ENCODE results near the gene HDLBP.
A peak's percentile ranks its signal among the peaks of the same experiment; 100 is the strongest.

The HDLBP gene

GRCh38 chr2:241275504-241275903, 40.0 kb downstream of the HDLBP start:
- no peak for TF ChIP-seq CTCF (IDR thresholded peaks at IDR 0.05)
- peaks cover 45% of the 10 kb centered on the region for H3K36me3 Mint-ChIP-seq (ENCODE audit: low read depth)

GRCh38 chr2:241274127-241274526, 41.3 kb downstream of the HDLBP start:
- H3K36me3 Mint-ChIP-seq (ENCODE audit: low read depth), result peaks cover 47% of the 10 kb centered on the region
- H3K27ac Mint-ChIP-seq, result peak overlapping the region; percentile 4
- H3K4me1 Mint-ChIP-seq, result peaks cover 41% of the 10 kb centered on the region
- no peak for TF ChIP-seq CTCF (IDR thresholded peaks at IDR 0.05)
- no peak overlapping the region for H3K4me3 Mint-ChIP-seq
- peaks cover 35% of the 10 kb centered on the region for H3K9me3 Mint-ChIP-seq
- no peak for DNase-seq
- no peaks in the 10 kb centered on the region for H3K27me3 Mint-ChIP-seq (ENCODE audit: low read depth, poor library complexity)

More at GRCh38 chr2:241275504-241275903, 40.0 kb downstream of the HDLBP start:
- H3K9me3 Mint-ChIP-seq, result peaks cover 35% of the 10 kb centered on the region
- peaks cover 36% of the 10 kb centered on the region for H3K4me1 Mint-ChIP-seq
- no peaks in the 10 kb centered on the region for H3K27me3 Mint-ChIP-seq (ENCODE audit: low read depth, poor library complexity)
- no peak overlapping the region for H3K27ac Mint-ChIP-seq
- H3K4me3 Mint-ChIP-seq, result no peak overlapping the region
- DNase-seq, result no peak

GRCh38 chr2:241273210-241274020, 42.1 kb downstream of the HDLBP start:
- Mint-ChIP-seq H3K27ac (peak overlapping the region; percentile 4), H3K27me3 (ENCODE audit: low read depth, poor library complexity) (no peaks in the 10 kb centered on the region), H3K4me1 (peaks cover 45% of the 10 kb centered on the region), H3K9me3 (peaks cover 35% of the 10 kb centered on the region), H3K36me3 (ENCODE audit: low read depth) (peaks cover 52% of the 10 kb centered on the region), H3K4me3 (peak overlapping the region; percentile 80)
- TF ChIP-seq CTCF (IDR thresholded peaks at IDR 0.05), result no peak
- DNase-seq, result no peak

- TF ChIP-seq CTCF (IDR thresholded peaks at IDR 0.05), result no peak
- DNase-seq, result peak; percentile 69
- Mint-ChIP-seq H3K36me3 (ENCODE audit: low read depth) (peaks cover 56% of the 10 kb centered on the region), H3K4me3 (peak overlapping the region; percentile 80), H3K27me3 (ENCODE audit: low read depth, poor library complexity) (no peaks in the 10 kb centered on the region), H3K4me1 (peaks cover 53% of the 10 kb centered on the region), H3K27ac (no peak overlapping the region), H3K9me3 (peaks cover 34% of the 10 kb centered on the region)
These were observed 42.9 kb downstream of the HDLBP start for GRCh38 chr2:241272303-241273209.

- peaks cover 26% of the 10 kb centered on the region for H3K9me3 Mint-ChIP-seq
- DNase-seq, result peak; percentile 52
- peaks cover 56% of the 10 kb centered on the region for H3K36me3 Mint-ChIP-seq (ENCODE audit: low read depth)
- H3K27me3 Mint-ChIP-seq (ENCODE audit: low read depth, poor library complexity), result no peaks in the 10 kb centered on the region
- TF ChIP-seq CTCF (IDR thresholded peaks at IDR 0.05), result no peak
- H3K4me1 Mint-ChIP-seq, result peaks cover 61% of the 10 kb centered on the region
- peak overlapping the region; percentile 89 for H3K4me3 Mint-ChIP-seq
- H3K27ac Mint-ChIP-seq, result peak overlapping the region; percentile 79
These were observed 43.7 kb downstream of the HDLBP start for GRCh38 chr2:241271706-241272302.

Data from nephron progenitor cell (in vitro differentiated cells).